ENCODE results near the gene BET1L.
"Not testable (repeated sequence)": the region's sequence is repeated elsewhere in the genome, so short reads cannot be mapped to it uniquely, and the experiment has no call there.

BET1L gene

GRCh38 chr11:191490-192478 is 15.4 kb downstream of the BET1L start:
- TF ChIP-seq CTCF (IDR thresholded peaks at IDR 0.05; ENCODE audit: low read depth, low read length, missing control alignments) = peak; percentile 46
- in situ Hi-C loops (cut with HindIII; ENCODE audit: low pct_ligation_motif_present, low sequenced_read_pairs); H3K27ac ChIP-seq; H3K36me3 ChIP-seq (replicated peaks); DNase-seq; H3K27me3 ChIP-seq (replicated peaks); H3K4me3 ChIP-seq (ENCODE audit: low read depth, low read length): not testable (repeated sequence)

GRCh38 chr11:190546-190945 is 16.7 kb downstream of the BET1L start:
- DNase-seq; in situ Hi-C loops (cut with HindIII; ENCODE audit: low pct_ligation_motif_present, low sequenced_read_pairs); H3K27me3 ChIP-seq (replicated peaks); H3K4me3 ChIP-seq (ENCODE audit: low read depth, low read length); H3K27ac ChIP-seq; H3K36me3 ChIP-seq (replicated peaks): not testable (repeated sequence)

- in situ Hi-C loops (cut with HindIII; ENCODE audit: low pct_ligation_motif_present, low sequenced_read_pairs); H3K36me3 ChIP-seq (replicated peaks); H3K4me3 ChIP-seq (ENCODE audit: low read depth, low read length); DNase-seq; H3K27me3 ChIP-seq (replicated peaks); H3K27ac ChIP-seq: not testable (repeated sequence)
Measured at GRCh38 chr11:189843-190311, 17.3 kb downstream of the BET1L start.

GRCh38 chr11:189200-189783 is 17.9 kb downstream of the BET1L start:
- in situ Hi-C loops (cut with HindIII; ENCODE audit: low pct_ligation_motif_present, low sequenced_read_pairs); H3K27me3 ChIP-seq (replicated peaks); DNase-seq; H3K36me3 ChIP-seq (replicated peaks); H3K27ac ChIP-seq; H3K4me3 ChIP-seq (ENCODE audit: low read depth, low read length): not testable (repeated sequence)
- peak; percentile 1 for TF ChIP-seq CTCF (IDR thresholded peaks at IDR 0.05; ENCODE audit: low read depth, low read length, missing control alignments)

GRCh38 chr11:180242-180641 is 27.0 kb downstream of the BET1L start:
- H3K27ac ChIP-seq; DNase-seq; H3K36me3 ChIP-seq (replicated peaks); in situ Hi-C loops (cut with HindIII; ENCODE audit: low pct_ligation_motif_present, low sequenced_read_pairs); H3K27me3 ChIP-seq (replicated peaks); H3K4me3 ChIP-seq (ENCODE audit: low read depth, low read length): not testable (repeated sequence)
- peak; percentile 15 for TF ChIP-seq CTCF (IDR thresholded peaks at IDR 0.05; ENCODE audit: low read depth, low read length, missing control alignments)

All from brain microvascular endothelial cell (primary cell).